ENCODE data around the gene SARDH.

GRCh38 chr9:133711428-133712220, 26.5 kb downstream of the SARDH start:
- no peak for TF ChIP-seq CTCF (IDR thresholded peaks at IDR 0.05 in 8 of 11, conservative IDR thresholded peaks at IDR 0.05 in 3 of 11)
- no peak for TF ChIP-seq POLR2A (IDR thresholded peaks at IDR 0.05)
- no peak for TF ChIP-seq POLR2AphosphoS5 (IDR thresholded peaks at IDR 0.05)

Data from spleen (tissue), 7 donors.